ENCODE measurements around the gene AP1M1. TPM values are rescaled to one million over a fixed set of nuclear protein-coding genes. Genes with fewer than 3 reads are reported as not detected.
A peak's percentile ranks its signal among the peaks of the same experiment; 100 is the strongest.

AP1M1 gene
- polyA plus RNA-seq, 4 donors, result 29.7 to 97.8 (median 58.0) TPM

DNA sequence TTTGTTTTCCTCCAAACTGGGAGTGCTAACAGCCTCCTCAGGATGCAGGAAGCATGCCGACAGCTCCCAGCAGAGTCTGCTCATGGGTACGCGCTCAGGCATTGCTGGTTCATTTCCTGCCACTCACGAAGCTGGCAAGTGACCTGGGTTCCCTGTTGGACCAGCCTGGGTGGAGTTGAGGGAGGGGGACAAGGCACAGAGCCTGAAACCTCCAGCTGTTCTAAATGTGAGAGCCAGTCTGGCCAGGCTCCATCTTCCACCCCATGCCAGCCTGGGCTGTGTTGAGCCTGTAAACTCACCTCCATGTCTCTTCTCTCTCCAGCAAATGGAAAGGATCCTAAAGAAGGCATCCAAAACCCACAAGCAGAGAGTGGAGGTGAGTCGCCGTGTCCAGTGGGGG lies 7.5 kb upstream of the AP1M1 start:
- Histone ChIP-seq H3K4me3 (ENCODE audit: low read depth in 1 of 3, low read length in 3 of 3) (no peak overlapping the region), H3K27me3 (ENCODE audit: control insufficient read depth in 3 of 3, insufficient read depth in 3 of 3, low read length in 3 of 3) (no peaks in the 10 kb centered on the region), H3K36me3 (ENCODE audit: control insufficient read depth in 3 of 3, insufficient read depth in 2 of 3, low read depth in 1 of 3, low read length in 3 of 3) (peaks cover 10 to 57% (median 30%) of the 10 kb centered on the region in 3 donors), H3K4me1 (ENCODE audit: control insufficient read depth in 3 of 3, insufficient read depth in 2 of 3, low read depth in 1 of 3, low read length in 2 of 3) (peaks cover 0 to 11% (median 2%) of the 10 kb centered on the region in 3 donors), H3K27ac (ENCODE audit: low read depth in 1 of 3, low read length in 2 of 3) (no peak overlapping the region), H3K9me3 (ENCODE audit: control insufficient read depth in 2 of 2, insufficient read depth in 1 of 2, low read depth in 1 of 2, low read length in 1 of 2) (no peaks in the 10 kb centered on the region)
- 79 to 92% (median 88%) methylated on average over 6 of the region's 6 CpGs for WGBS, 3 donors
- DNase-seq, result no peak
- no peak for FAIRE-seq

DNA sequence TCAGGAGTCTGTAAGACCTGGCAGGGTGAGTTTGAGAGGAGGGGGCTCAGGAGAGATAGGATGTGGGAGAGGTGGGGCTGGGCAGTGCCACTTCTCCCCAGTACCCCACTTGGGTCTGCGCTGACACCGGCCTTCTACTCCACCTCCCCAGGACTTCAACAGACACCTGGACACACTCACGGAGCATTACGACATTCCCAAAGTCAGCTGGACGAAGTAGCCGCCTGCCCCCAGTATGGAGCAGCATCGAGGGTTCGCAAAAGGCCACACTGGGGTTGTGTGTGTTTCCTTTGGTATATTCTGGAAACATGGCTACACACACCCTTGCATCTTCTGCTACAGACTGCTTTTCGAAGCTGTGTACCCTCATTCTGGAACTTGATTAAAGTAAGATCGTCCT lies 7.0 kb upstream of the AP1M1 start:
- no peaks in the 10 kb centered on the region for H3K27me3 ChIP-seq (ENCODE audit: control insufficient read depth in 3 of 3, insufficient read depth in 3 of 3, low read length in 3 of 3)
- DNase-seq (no peak), FAIRE-seq (no peak)
- H3K27ac ChIP-seq (ENCODE audit: low read depth in 1 of 3, low read length in 2 of 3), result no peak overlapping the region
- no peaks in the 10 kb centered on the region for H3K9me3 ChIP-seq (ENCODE audit: control insufficient read depth in 2 of 2, insufficient read depth in 1 of 2, low read depth in 1 of 2, low read length in 1 of 2)
- peaks cover 0 to 14% (median 2%) of the 10 kb centered on the region in 3 donors for H3K4me1 ChIP-seq (ENCODE audit: control insufficient read depth in 3 of 3, insufficient read depth in 2 of 3, low read depth in 1 of 3, low read length in 2 of 3)
- H3K36me3 ChIP-seq (ENCODE audit: control insufficient read depth in 3 of 3, insufficient read depth in 2 of 3, low read depth in 1 of 3, low read length in 3 of 3), result peaks cover 10 to 57% (median 30%) of the 10 kb centered on the region in 3 donors
- H3K4me3 ChIP-seq (ENCODE audit: low read depth in 1 of 3, low read length in 3 of 3), result no peak overlapping the region
- 86 to 96% (median 94%) methylated on average over 10 of the region's 10 CpGs for WGBS, 3 donors

GRCh38 chr19:16191216-16191908 lies 6.3 kb upstream of the AP1M1 start:
- no peak overlapping the region for H3K4me3 ChIP-seq (ENCODE audit: low read depth in 1 of 3, low read length in 3 of 3)
- no peak overlapping the region for H3K27ac ChIP-seq (ENCODE audit: low read depth in 1 of 3, low read length in 2 of 3)
- no peaks in the 10 kb centered on the region for H3K27me3 ChIP-seq (ENCODE audit: control insufficient read depth in 3 of 3, insufficient read depth in 3 of 3, low read length in 3 of 3)
- FAIRE-seq, result no peak
- peaks cover 0 to 15% (median 2%) of the 10 kb centered on the region in 3 donors for H3K4me1 ChIP-seq (ENCODE audit: control insufficient read depth in 3 of 3, insufficient read depth in 2 of 3, low read depth in 1 of 3, low read length in 2 of 3)
- no peak for DNase-seq
- peaks cover 10 to 57% (median 30%) of the 10 kb centered on the region in 3 donors for H3K36me3 ChIP-seq (ENCODE audit: control insufficient read depth in 3 of 3, insufficient read depth in 2 of 3, low read depth in 1 of 3, low read length in 3 of 3)
- H3K9me3 ChIP-seq (ENCODE audit: control insufficient read depth in 2 of 2, insufficient read depth in 1 of 2, low read depth in 1 of 2, low read length in 1 of 2), result no peaks in the 10 kb centered on the region
- 78 to 84% (median 83%) methylated on average over 16 of the region's 16 CpGs for WGBS, 3 donors

DNA sequence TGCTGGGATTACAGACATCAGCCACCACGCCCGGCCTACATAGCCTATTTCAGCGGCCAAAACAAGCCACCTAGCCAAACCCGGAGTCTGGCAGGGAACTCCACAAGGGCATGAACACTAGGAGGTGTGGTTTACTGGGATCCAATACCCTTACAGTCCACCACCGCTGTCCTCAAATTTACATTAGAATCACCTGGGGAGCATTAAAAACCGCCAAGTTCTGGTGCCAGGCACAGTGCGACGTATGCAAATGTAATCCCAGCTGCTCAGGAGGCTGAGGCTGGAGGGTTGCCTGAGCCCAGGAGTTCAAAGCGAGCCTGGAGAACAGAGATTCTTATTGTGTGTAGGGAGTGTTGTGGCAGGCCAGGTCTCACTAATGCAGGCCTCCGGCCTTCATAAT lies 4.2 kb upstream of the AP1M1 start:
- DNase-seq, result no peak
- WGBS, 3 donors, result 80 to 90% (median 87%) methylated on average over 10 of the region's 10 CpGs
- Histone ChIP-seq H3K4me3 (ENCODE audit: low read depth in 1 of 3, low read length in 3 of 3) (no peak overlapping the region), H3K27ac (ENCODE audit: low read depth in 1 of 3, low read length in 2 of 3) (no peak overlapping the region), H3K27me3 (ENCODE audit: control insufficient read depth in 3 of 3, insufficient read depth in 3 of 3, low read length in 3 of 3) (no peaks in the 10 kb centered on the region), H3K4me1 (ENCODE audit: control insufficient read depth in 3 of 3, insufficient read depth in 2 of 3, low read depth in 1 of 3, low read length in 2 of 3) (peaks cover 0 to 21% (median under 1%) of the 10 kb centered on the region in 3 donors), H3K36me3 (ENCODE audit: control insufficient read depth in 3 of 3, insufficient read depth in 2 of 3, low read depth in 1 of 3, low read length in 3 of 3) (peaks cover 10 to 41% (median 28%) of the 10 kb centered on the region in 3 donors), H3K9me3 (ENCODE audit: control insufficient read depth in 2 of 2, insufficient read depth in 1 of 2, low read depth in 1 of 2, low read length in 1 of 2) (no peaks in the 10 kb centered on the region)
- FAIRE-seq, result no peak

GRCh38 chr19:16197188-16197621 lies 506 bp upstream of the AP1M1 start:
- no peak for FAIRE-seq
- Histone ChIP-seq H3K27ac (ENCODE audit: low read depth in 1 of 3, low read length in 2 of 3) (peak overlapping the region; percentile 94 to 98 (median 95)), H3K4me1 (ENCODE audit: control insufficient read depth in 3 of 3, insufficient read depth in 2 of 3, low read depth in 1 of 3, low read length in 2 of 3) (peaks cover 6 to 45% (median 10%) of the 10 kb centered on the region in 3 donors), H3K4me3 (ENCODE audit: low read depth in 1 of 3, low read length in 3 of 3) (peak overlapping the region in 2 of 3 donors; percentile 86 to 94), H3K27me3 (ENCODE audit: control insufficient read depth in 3 of 3, insufficient read depth in 3 of 3, low read length in 3 of 3) (no peaks in the 10 kb centered on the region), H3K36me3 (ENCODE audit: control insufficient read depth in 3 of 3, insufficient read depth in 2 of 3, low read depth in 1 of 3, low read length in 3 of 3) (peaks cover 0 to 28% (median 4%) of the 10 kb centered on the region in 3 donors), H3K9me3 (ENCODE audit: control insufficient read depth in 2 of 2, insufficient read depth in 1 of 2, low read depth in 1 of 2, low read length in 1 of 2) (no peaks in the 10 kb centered on the region)
- 3 to 30% (median 17%) methylated on average over 2 of the region's 2 CpGs for WGBS, 3 donors
- DNase-seq, result peak; percentile 91 to 99

DNA sequence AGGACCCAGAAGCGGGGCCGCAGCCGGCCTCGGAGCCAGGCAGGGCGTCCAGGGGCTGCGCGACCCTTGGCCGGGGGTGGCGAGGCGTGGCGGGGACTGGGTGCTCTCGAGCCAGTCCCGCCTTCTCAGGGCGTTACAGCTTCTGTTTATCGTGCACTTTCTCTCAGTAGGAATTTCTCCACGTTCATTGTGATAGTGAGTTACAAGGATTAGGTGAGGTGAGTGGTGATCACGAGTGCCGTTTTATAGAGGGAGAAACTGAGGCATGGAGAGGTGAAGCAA lies 600 bp downstream of the AP1M1 start:
- no peaks in the 10 kb centered on the region for H3K9me3 ChIP-seq (ENCODE audit: control insufficient read depth in 2 of 2, insufficient read depth in 1 of 2, low read depth in 1 of 2, low read length in 1 of 2)
- 0 to 1% (median 0%) methylated on average over 14 to 18 of the region's 18 CpGs for WGBS, 3 donors
- DNase-seq, result peak; percentile 80 to 84
- FAIRE-seq, result no peak
- no peaks in the 10 kb centered on the region for H3K27me3 ChIP-seq (ENCODE audit: control insufficient read depth in 3 of 3, insufficient read depth in 3 of 3, low read length in 3 of 3)
- peaks cover 6 to 45% (median 10%) of the 10 kb centered on the region in 3 donors for H3K4me1 ChIP-seq (ENCODE audit: control insufficient read depth in 3 of 3, insufficient read depth in 2 of 3, low read depth in 1 of 3, low read length in 2 of 3)
- peaks cover 0 to 34% (median 6%) of the 10 kb centered on the region in 3 donors for H3K36me3 ChIP-seq (ENCODE audit: control insufficient read depth in 3 of 3, insufficient read depth in 2 of 3, low read depth in 1 of 3, low read length in 3 of 3)
- peak overlapping the region; percentile 94 to 98 (median 95) for H3K27ac ChIP-seq (ENCODE audit: low read depth in 1 of 3, low read length in 2 of 3)
- peak overlapping the region; percentile 75 to 94 (median 86) for H3K4me3 ChIP-seq (ENCODE audit: low read depth in 1 of 3, low read length in 3 of 3)

- H3K27me3 ChIP-seq (ENCODE audit: control insufficient read depth in 3 of 3, insufficient read depth in 3 of 3, low read length in 3 of 3), result no peaks in the 10 kb centered on the region
- DNase-seq, result no peak
- no peak overlapping the region for H3K4me3 ChIP-seq (ENCODE audit: low read depth in 1 of 3, low read length in 3 of 3)
- peaks cover 6 to 45% (median 10%) of the 10 kb centered on the region in 3 donors for H3K4me1 ChIP-seq (ENCODE audit: control insufficient read depth in 3 of 3, insufficient read depth in 2 of 3, low read depth in 1 of 3, low read length in 2 of 3)
- no peaks in the 10 kb centered on the region for H3K9me3 ChIP-seq (ENCODE audit: control insufficient read depth in 2 of 2, insufficient read depth in 1 of 2, low read depth in 1 of 2, low read length in 1 of 2)
- no peak for FAIRE-seq
- H3K27ac ChIP-seq (ENCODE audit: low read depth in 1 of 3, low read length in 2 of 3), result peak overlapping the region; percentile 27 to 98 (median 95)
- peaks cover 0 to 41% (median 11%) of the 10 kb centered on the region in 3 donors for H3K36me3 ChIP-seq (ENCODE audit: control insufficient read depth in 3 of 3, insufficient read depth in 2 of 3, low read depth in 1 of 3, low read length in 3 of 3)
- WGBS, 3 donors, result 69 to 78% (median 71%) methylated on average over 9 of the region's 9 CpGs
These were observed 1.7 kb downstream of the AP1M1 start for GRCh38 chr19:16199275-16199932.

DNA sequence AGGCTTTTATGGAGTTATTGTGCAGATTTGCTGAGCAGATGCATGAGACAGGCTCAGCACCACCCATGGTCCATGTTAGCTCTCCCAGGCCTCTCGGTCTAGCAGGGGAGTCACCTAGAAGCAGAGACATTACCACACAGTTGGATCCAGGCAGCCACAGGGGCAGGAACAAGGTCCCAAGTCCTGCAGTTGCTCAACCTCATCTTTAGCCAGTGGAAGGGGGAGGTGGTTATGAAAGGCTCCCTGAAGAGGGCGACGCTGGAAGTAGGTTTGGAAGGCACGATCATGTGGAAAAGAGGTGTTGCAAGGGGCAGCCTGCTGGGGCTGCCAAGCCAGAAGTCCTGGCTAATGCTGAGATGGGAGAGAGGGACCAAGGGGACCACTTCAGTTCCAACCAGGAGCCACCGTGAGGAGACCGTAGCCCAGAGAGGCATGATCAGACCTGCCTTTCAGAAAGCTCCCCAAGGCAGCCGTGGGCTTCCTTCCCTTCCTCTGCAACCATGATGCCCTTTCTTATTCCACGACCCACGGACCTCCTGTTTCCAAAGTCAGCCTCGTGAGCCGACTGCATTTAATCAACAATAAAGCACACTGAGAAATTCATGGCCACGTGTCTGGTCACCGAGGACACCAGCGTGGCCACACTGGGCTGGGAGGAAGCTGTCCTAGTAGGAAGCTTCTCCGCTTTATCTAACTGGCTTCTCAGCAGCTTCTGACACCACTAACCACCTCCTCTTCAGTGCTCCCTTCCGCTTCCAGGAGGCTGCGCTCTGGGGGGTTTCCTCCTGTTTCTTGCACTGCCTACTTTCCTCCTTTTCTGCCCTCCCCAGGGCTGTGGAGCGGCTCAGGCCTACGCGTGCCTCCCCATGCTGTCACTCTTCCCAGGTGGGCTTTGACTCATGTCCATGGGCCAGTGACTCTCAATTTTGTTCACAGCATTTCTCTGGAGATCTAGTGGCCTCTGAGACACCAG lies 2.6 kb downstream of the AP1M1 start:
- no peak for FAIRE-seq
- 72 to 80% (median 74%) methylated on average over 20 of the region's 20 CpGs for WGBS, 3 donors
- peak overlapping the region in 1 of 3 donors; percentile 29 for H3K4me3 ChIP-seq (ENCODE audit: low read depth in 1 of 3, low read length in 3 of 3)
- H3K36me3 ChIP-seq (ENCODE audit: control insufficient read depth in 3 of 3, insufficient read depth in 2 of 3, low read depth in 1 of 3, low read length in 3 of 3), result peaks cover 0 to 47% (median 14%) of the 10 kb centered on the region in 3 donors
- no peaks in the 10 kb centered on the region for H3K9me3 ChIP-seq (ENCODE audit: control insufficient read depth in 2 of 2, insufficient read depth in 1 of 2, low read depth in 1 of 2, low read length in 1 of 2)
- DNase-seq, result peak; percentile 93 to 94
- peak overlapping the region; percentile 27 to 98 (median 95) for H3K27ac ChIP-seq (ENCODE audit: low read depth in 1 of 3, low read length in 2 of 3)
- H3K4me1 ChIP-seq (ENCODE audit: control insufficient read depth in 3 of 3, insufficient read depth in 2 of 3, low read depth in 1 of 3, low read length in 2 of 3), result peaks cover 6 to 44% (median 10%) of the 10 kb centered on the region in 3 donors
- no peaks in the 10 kb centered on the region for H3K27me3 ChIP-seq (ENCODE audit: control insufficient read depth in 3 of 3, insufficient read depth in 3 of 3, low read length in 3 of 3)

Measured in small intestine (tissue), 7 donors.